Activated CD8-positive, alpha-beta T cell treated with anti-CD3 and anti-CD28 coated beads for 36 hours (primary cell): ENCODE data around the gene PIM1. TPM values are rescaled to one million over a fixed set of nuclear protein-coding genes. Genes with fewer than 3 reads are reported as not detected.

Source experiments
- ATAC-seq: fragments of 200-7000 bp; cut with Tn5 transposase; one replicate; pipeline ENCODE4 v1.10.0; 2021; ENCODE audit warnings: mild to moderate bottlenecking, moderate library complexity
- CTCF ChIA-PET: fragments of 350-600 bp; sonication (Branson Sonifier 250); formaldehyde crosslinking; loops from one replicate; lab custom pipeline; 2021; ENCODE audit warnings: antibody characterized with exemption; lab: Charles Lee
- POLR2A ChIA-PET: fragments of 350-600 bp; sonication (Branson Sonifier 250); formaldehyde crosslinking; loops from one replicate; lab custom pipeline; 2021; ENCODE audit warnings: antibody characterized with exemption; lab: Charles Lee
- DNase-seq: peaks from one replicate; pipeline ENCODE4 v3.0.0-alpha.2; 2020
- H3K27ac Mint-ChIP-seq: one replicate; pipeline ENCODE4 v1.8.0; 2021; ENCODE audit warnings: mild to moderate bottlenecking, mixed read lengths
- H3K27me3 Mint-ChIP-seq: one replicate; pipeline ENCODE4 v1.8.0; 2021; ENCODE audit warnings: mixed read lengths
- H3K36me3 Mint-ChIP-seq: one replicate; pipeline ENCODE4 v1.8.0; 2021; ENCODE audit warnings: low read depth, mixed read lengths
- H3K4me1 Mint-ChIP-seq: one replicate; pipeline ENCODE4 v1.8.0; 2021; ENCODE audit warnings: low read depth, mixed read lengths
- H3K4me3 Mint-ChIP-seq: one replicate; pipeline ENCODE4 v1.8.0; 2021; ENCODE audit warnings: mild to moderate bottlenecking, moderate library complexity, mixed read lengths
- H3K9me3 Mint-ChIP-seq: one replicate; pipeline ENCODE4 v1.8.0; 2021; ENCODE audit warnings: mixed read lengths
- CTCF ChIP-seq: fragments of 200-600 bp; IDR thresholded peaks from one replicate; pipeline ENCODE4 v1.8.0; 2022; ENCODE audit warnings: antibody characterized with exemption, mild to moderate bottlenecking
- intact Hi-C: fragments of 100-400 bp; cut with micrococcal nuclease; formaldehyde crosslinking; loops from one replicate; pipeline ENCODE4 v1.10.0; 2022
- total RNA-seq, 2 experiments: library from RNA; stranded (reverse); gene quantifications; one replicate each; pipeline ENCODE4 v1.2.3, GENCODE V29; 2021

PIM1 gene
- total RNA-seq, 2 experiments from 2014 or later: 293 to 305 TPM

- DNase-seq (no peak), ATAC-seq (no peak)
- Mint-ChIP-seq H3K27me3 (no peaks in the 10 kb centered on the region), H3K4me3 (no peak overlapping the region), H3K36me3 (no peaks in the 10 kb centered on the region), H3K27ac (peak overlapping the region; percentile 17), H3K9me3 (no peaks in the 10 kb centered on the region), H3K4me1 (peaks cover 48% of the 10 kb centered on the region)
- ChIA-PET POLR2A (interaction anchor here (1.0 to 11.8 kb wide), 5 partner anchors 9 to 152 kb away, joined by 3 to 222 read pairs (median 4); partner anchors contain the start of gene PIM1), CTCF (interaction anchor here (1.1 to 2.1 kb wide), 7 partner anchors 9 to 183 kb away, joined by 3 to 8 read pairs (median 5); no protein-coding TSS in a partner anchor)
- no peak for TF ChIP-seq CTCF
- intact Hi-C loops: loop anchor here (10.0 kb wide), 1 partner anchor 317 kb away; the partner anchor contains the start of gene C6orf89
These were observed 31.8 kb downstream of the PIM1 start for GRCh38 chr6:37201726-37202125.

GRCh38 chr6:37202788-37203491 is 33.0 kb downstream of the PIM1 start:
- H3K4me1 Mint-ChIP-seq: peaks cover 59% of the 10 kb centered on the region
- intact Hi-C loops: loop anchor here (10.0 kb wide), 1 partner anchor 318 kb away; the partner anchor contains the start of gene C6orf89
- H3K36me3 Mint-ChIP-seq: no peaks in the 10 kb centered on the region
- CTCF ChIA-PET: interaction anchor here (0.5 to 23.4 kb wide), 5 partner anchors 25 to 318 kb away, joined by 3 to 784 read pairs (median 3); no protein-coding TSS in a partner anchor
- POLR2A ChIA-PET: interaction anchor here (0.7 to 11.8 kb wide), 4 partner anchors 10 to 323 kb away, joined by 3 to 222 read pairs (median 7); partner anchors contain the start of gene PIM1
- DNase-seq: no peak
- peak overlapping the region; percentile 73 for H3K27ac Mint-ChIP-seq
- no peaks in the 10 kb centered on the region for H3K27me3 Mint-ChIP-seq
- H3K4me3 Mint-ChIP-seq: no peak overlapping the region
- H3K9me3 Mint-ChIP-seq: no peaks in the 10 kb centered on the region
- ATAC-seq: peak; percentile 47
- no peak for TF ChIP-seq CTCF

- ChIA-PET POLR2A (interaction anchor here (1.0 to 11.8 kb wide), 5 partner anchors 14 to 159 kb away, joined by 3 to 222 read pairs (median 4); partner anchors contain the start of gene PIM1), CTCF (interaction anchor here (1.0 to 23.4 kb wide), 4 partner anchors 27 to 180 kb away, joined by 3 to 784 read pairs (median 146); partner anchors contain the start of gene PIM1)
- no peak for TF ChIP-seq CTCF
- intact Hi-C loops: loop anchor here (10.0 kb wide), 1 partner anchor 319 kb away; the partner anchor contains the start of gene C6orf89
- Mint-ChIP-seq H3K36me3 (no peaks in the 10 kb centered on the region), H3K27me3 (no peaks in the 10 kb centered on the region), H3K4me3 (no peak overlapping the region), H3K27ac (peak overlapping the region; percentile 65), H3K9me3 (no peaks in the 10 kb centered on the region), H3K4me1 (peaks cover 66% of the 10 kb centered on the region)
- DNase-seq (no peak), ATAC-seq (no peak)
These were observed 34.2 kb downstream of the PIM1 start for GRCh38 chr6:37204014-37204751.

- ATAC-seq (peak; percentile 28), DNase-seq (peak; percentile 70)
- no peak for TF ChIP-seq CTCF
- H3K36me3 Mint-ChIP-seq: no peaks in the 10 kb centered on the region
- no peaks in the 10 kb centered on the region for H3K9me3 Mint-ChIP-seq
- intact Hi-C loops: loop anchor here (10.0 kb wide), 1 partner anchor 321 kb away; the partner anchor contains the start of gene C6orf89
- peak overlapping the region; percentile 34 for H3K4me3 Mint-ChIP-seq
- POLR2A ChIA-PET: interaction anchor here (0.7 to 11.8 kb wide), 9 partner anchors 15 to 188 kb away, joined by 3 to 222 read pairs (median 6); partner anchors contain the start of gene PIM1
- CTCF ChIA-PET: interaction anchor here (0.8 to 23.4 kb wide), 7 partner anchors 10 to 320 kb away, joined by 3 to 784 read pairs (median 14); partner anchors contain the start of genes C6orf89 and PIM1
- peaks cover 77% of the 10 kb centered on the region for H3K4me1 Mint-ChIP-seq
- no peaks in the 10 kb centered on the region for H3K27me3 Mint-ChIP-seq
- peak overlapping the region; percentile 89 for H3K27ac Mint-ChIP-seq
These were observed 35.4 kb downstream of the PIM1 start for GRCh38 chr6:37205175-37205996.
